ENCODE measurements around the gene CHRNA3.
"Not testable (repeated sequence)": the region's sequence is repeated elsewhere in the genome, so short reads cannot be mapped to it uniquely, and the experiment has no call there.

Gene CHRNA3

DNA sequence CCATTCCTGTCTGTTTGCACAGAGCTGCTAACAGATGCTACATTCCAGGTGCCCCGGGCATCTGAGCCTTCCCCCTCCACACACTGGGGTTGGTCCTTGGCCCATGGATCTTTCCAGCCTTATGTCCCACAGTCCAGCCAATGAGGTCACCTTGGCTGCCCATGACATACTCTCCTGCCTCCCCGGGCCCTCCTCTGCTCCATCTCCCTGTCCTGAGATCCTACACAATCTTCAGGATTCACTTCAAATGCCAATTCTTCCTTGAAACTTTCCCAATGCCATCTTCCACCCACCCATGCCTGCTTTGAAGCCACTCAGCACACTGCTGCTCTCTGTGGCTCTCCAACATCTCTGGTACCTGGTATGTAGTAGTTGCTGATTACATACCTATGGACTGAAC is 4.3 kb downstream of the CHRNA3 start:
- DNase-seq = no peak

GRCh38 chr15:78615151-78615589 is 5.6 kb downstream of the CHRNA3 start:
- DNase-seq = no peak

GRCh38 chr15:78614021-78614420 is 6.8 kb downstream of the CHRNA3 start:
- DNase-seq = no peak

DNA sequence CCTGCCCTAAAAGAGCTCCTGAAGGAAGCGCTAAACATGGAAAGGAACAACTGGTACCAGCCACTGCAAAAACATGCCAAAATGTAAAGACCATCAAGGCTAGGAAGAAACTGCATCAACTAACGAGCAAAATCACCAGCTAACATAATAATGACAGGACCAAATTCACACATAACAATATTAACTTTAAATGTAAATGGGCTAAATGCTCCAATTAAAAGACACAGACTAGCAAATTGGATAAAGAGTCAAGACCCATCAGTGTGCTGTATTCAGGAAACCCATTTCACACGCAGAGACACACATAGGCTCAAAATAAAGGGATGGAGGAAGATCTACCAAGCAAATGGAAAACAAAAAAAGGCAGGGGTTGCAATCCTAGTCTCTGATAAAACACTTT is 11.2 kb downstream of the CHRNA3 start:
- DNase-seq = not testable (repeated sequence)

- no peak for DNase-seq
Measured at GRCh38 chr15:78605680-78606079, 15.1 kb downstream of the CHRNA3 start.

DNA sequence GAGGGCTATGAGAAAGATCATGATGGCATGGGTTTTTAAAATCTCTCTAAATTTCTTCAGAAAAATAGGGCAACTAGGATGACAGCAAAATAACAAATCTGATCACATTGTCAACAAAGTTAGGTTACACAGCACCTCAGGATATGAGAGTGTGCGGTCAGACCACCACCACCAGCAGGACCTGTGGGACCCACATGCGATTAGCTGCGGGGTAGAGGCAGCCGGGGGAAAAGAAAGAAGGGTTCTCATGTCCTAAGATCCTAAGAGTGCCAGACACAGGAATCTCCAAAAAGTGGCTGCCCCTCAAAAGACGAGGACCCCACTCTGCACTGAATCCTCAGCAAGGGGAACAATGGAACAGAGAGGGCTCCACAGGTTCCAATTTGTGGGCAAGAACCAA is 15.6 kb downstream of the CHRNA3 start:
- no peak for DNase-seq

- no peak for DNase-seq
Measured at GRCh38 chr15:78604420-78604819, 16.4 kb downstream of the CHRNA3 start.

DNA sequence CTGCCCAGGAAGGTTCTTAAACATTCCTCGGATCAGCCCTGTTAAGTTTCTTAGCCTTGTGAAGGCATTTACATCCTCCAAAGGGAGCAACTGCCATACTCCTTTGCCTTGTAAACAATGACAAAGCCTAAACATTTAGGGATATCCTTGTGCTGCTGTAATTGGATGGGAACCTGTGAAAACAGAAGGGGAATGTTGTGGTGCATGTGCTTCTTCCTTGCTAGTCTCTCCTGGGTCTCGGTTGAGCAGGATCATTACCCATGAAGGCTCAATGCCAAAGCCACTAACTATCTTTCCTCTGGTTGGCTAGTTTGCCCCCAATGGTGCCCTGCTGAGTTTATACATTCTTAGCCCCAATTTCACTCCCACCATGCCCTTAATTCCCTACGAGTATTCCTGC is 17.3 kb downstream of the CHRNA3 start:
- DNase-seq = no peak

- no peak for DNase-seq
Measured at GRCh38 chr15:78599189-78599588, 21.6 kb downstream of the CHRNA3 start.

- DNase-seq = no peak
Measured at GRCh38 chr15:78598348-78598747, 22.4 kb downstream of the CHRNA3 start.

GRCh38 chr15:78597583-78597982 is 23.2 kb downstream of the CHRNA3 start:
- no peak for DNase-seq

DNA sequence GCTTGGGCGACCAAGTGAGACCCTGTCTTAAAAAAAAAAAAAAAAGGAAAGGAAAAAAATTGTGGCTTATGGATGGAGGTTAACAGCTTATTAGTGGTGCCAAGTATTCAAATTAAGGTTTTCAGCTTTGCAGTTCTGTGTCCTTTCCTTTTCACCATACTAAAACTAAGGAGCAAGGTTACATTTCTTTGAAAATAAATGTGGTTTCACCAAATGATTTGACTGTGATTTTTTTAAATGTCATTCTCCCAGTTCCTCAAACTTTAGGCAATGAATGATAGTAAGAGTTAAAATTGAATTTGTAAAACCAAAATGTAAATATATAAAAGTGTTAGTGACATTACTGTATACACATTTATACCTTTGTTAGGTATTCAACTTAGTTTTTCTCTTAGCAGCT is 45.9 kb downstream of the CHRNA3 start:
- no peak for DNase-seq

GRCh38 chr15:78573416-78573815 is 47.4 kb downstream of the CHRNA3 start:
- DNase-seq = no peak

GRCh38 chr15:78571382-78571781 is 49.4 kb downstream of the CHRNA3 start:
- DNase-seq = no peak

DNA sequence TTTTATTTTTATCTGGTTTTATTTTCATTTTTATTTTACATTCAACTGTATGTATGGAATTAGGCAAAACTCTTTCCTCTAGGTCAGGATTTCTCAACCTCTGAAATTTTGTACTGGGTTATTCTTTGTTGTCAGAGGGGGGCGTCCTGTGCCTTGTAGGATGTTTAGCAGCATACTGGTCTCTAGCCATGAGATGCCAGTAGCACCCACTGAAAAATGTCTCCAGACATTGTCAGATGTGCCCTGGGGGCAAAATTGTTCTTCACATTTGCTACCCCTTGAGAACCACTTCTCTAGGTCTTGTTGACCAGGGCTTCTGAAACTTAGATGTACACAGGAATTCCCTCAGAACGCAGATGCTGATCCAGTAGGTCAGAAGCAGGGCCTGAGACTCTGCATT is 50.1 kb downstream of the CHRNA3 start:
- DNase-seq = no peak

GRCh38 chr15:78567531-78567930 is 53.3 kb downstream of the CHRNA3 start:
- DNase-seq = no peak

DNA sequence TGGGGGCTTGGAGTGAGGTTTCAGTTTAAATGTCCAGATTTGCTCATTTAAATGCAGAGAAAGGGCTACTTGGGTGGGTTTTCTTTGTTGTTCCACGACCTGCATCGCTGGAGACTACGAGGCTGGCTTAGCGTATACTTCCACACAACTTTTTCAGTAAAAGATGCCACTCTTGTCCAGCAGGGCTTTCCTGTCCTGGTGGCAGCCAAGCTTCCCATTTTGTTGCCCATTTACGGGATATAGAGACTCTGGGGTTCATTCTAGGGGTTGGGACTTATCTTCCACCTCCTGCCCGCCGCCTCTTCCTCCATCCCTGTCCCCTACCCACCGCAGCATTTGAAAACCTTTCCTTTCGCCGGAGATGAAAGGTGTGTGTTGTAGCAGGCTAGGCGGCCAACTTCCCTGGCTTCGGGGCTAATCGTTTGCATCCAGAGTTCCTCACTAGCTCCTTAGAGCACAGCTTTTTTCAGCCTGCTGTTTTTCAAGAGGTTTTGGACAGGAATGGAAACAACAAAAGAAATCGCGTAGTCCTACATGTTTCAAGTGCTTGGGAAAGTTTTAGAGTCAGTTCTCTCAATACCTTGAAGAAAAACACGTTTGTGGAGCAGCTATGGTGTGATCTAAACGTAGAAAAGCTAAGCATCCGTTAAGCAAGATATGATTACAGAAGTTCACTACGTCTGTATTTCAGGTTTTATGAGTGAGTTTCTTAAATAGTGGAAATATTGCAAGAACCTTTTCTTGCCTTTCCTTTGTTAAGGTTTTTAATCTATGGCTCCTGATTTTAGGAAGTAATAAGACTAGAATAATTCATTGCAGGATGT is 54.6 kb downstream of the CHRNA3 start:
- DNase-seq = no peak

- DNase-seq = no peak
Measured at GRCh38 chr15:78565097-78565950, 55.5 kb downstream of the CHRNA3 start, which contains the start of gene CHRNA5. Gene CHRNA5 (plus strand): TSS chr15:78565520. CDS start chr15:78565720, 200 bp downstream.

GRCh38 chr15:78564743-78565096 is 56.1 kb downstream of the CHRNA3 start:
- DNase-seq = no peak

- no peak for DNase-seq
Measured at GRCh38 chr15:78563092-78563491, 57.7 kb downstream of the CHRNA3 start.

- DNase-seq = no peak
Measured at GRCh38 chr15:78561490-78561889, 59.3 kb downstream of the CHRNA3 start.

DNA sequence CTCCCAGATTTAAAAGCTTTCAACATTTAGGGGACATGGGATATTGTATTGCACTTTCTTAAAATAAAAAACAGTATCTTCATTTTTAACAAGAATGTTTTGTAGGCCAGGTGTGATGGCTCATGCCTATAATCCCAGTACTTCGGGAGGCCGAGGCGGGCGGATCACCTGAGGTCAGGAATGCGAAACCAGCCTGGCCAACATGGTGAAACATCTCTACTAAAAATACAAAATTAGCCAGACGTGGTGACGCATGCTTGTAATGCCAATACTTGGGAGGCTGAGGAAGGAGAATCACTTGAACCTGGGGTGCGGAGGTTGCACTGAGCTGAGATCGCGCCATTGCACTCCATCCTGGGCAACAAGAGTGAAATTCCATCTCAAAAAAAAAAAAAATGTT is 60.6 kb downstream of the CHRNA3 start:
- not testable (repeated sequence) for DNase-seq

GRCh38 chr15:78552597-78552996 is 68.2 kb downstream of the CHRNA3 start:
- DNase-seq = no peak

GRCh38 chr15:78551902-78552301 is 68.9 kb downstream of the CHRNA3 start:
- DNase-seq = no peak

Data from cortex of kidney (tissue), 1 donor.